Peyer's patch (tissue), 4 donors: ENCODE measurements around the gene GPD1L.

Experiments
- POLR2A ChIP-seq, 2 donors: fragments of 450-650 bp; IDR thresholded peaks; one replicate each; pipeline ENCODE4 v1.5.1; 2017; ENCODE audit warnings: antibody characterized with exemption in 2 of 2, mild to moderate bottlenecking in 2 of 2, moderate library complexity in 2 of 2
- TF ChIP-seq, protein P1 (sequence below), 6 experiments: fragments of 450-650 bp in 4 of 6; fragments of 200-600 bp in 2 of 6; sonication (generic) in 1 of 6; IDR thresholded peaks; one replicate each; pipeline ENCODE4 v1.5.1; 2017 to 2019; ENCODE audit warnings: antibody characterized with exemption in 6 of 6, mild to moderate bottlenecking in 3 of 6, moderate library complexity in 1 of 6

DNA sequence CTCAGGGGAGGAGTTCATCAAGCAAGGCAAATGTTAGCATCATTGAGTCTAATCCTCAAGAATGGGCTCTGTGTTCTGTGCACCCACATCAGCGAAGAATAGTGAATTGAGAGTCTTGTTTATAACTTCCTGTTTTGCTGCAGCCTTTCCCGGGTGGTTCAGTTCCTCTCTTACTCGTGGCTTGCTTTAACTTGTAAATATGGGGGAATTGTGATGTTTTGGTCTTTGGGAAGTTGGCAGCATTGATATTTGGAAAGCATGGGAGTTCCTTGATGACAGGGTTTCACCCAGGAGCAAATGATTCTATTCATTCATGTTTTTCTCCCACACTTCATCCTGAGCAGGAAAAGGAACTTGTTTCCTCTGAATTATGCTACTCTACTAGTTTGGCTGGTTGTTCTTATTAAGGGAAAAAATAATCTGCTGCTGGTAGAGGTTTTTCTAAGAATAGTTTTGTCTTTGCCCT, 40.4 kb downstream of the GPD1L start:
- TF ChIP-seq, protein P1, sequence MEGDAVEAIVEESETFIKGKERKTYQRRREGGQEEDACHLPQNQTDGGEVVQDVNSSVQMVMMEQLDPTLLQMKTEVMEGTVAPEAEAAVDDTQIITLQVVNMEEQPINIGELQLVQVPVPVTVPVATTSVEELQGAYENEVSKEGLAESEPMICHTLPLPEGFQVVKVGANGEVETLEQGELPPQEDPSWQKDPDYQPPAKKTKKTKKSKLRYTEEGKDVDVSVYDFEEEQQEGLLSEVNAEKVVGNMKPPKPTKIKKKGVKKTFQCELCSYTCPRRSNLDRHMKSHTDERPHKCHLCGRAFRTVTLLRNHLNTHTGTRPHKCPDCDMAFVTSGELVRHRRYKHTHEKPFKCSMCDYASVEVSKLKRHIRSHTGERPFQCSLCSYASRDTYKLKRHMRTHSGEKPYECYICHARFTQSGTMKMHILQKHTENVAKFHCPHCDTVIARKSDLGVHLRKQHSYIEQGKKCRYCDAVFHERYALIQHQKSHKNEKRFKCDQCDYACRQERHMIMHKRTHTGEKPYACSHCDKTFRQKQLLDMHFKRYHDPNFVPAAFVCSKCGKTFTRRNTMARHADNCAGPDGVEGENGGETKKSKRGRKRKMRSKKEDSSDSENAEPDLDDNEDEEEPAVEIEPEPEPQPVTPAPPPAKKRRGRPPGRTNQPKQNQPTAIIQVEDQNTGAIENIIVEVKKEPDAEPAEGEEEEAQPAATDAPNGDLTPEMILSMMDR (IDR thresholded peaks at IDR 0.05): no peak
- no peak for TF ChIP-seq POLR2A (IDR thresholded peaks at IDR 0.05)
